ENCODE results near the gene SELENOO. TPM values are rescaled to one million over a fixed set of nuclear protein-coding genes. Genes with fewer than 3 reads are reported as not detected.

The SELENOO gene
- total RNA-seq, 1 experiment from 2014 or later = 20.5 TPM

Other genes with a start within 250 kb of the SELENOO start
- 73.1 and 87.7 TPM in 2 replicates for gene PIM3, start 240.2 kb upstream of the SELENOO start, total RNA-seq (2014; rRNA removed; shearing (Covaris generic))
- not detected in 2 replicates for gene IL17REL, start 188.2 kb upstream of the SELENOO start, total RNA-seq (2014; rRNA removed; shearing (Covaris generic))
- gene TTLL8, start 142.7 kb upstream of the SELENOO start, total RNA-seq (2014; rRNA removed; shearing (Covaris generic)) = not detected in 2 replicates
- not detected in 2 replicates for gene MLC1, start 115.6 kb upstream of the SELENOO start, total RNA-seq (2014; rRNA removed; shearing (Covaris generic))
- gene MOV10L1, start 111.0 kb upstream of the SELENOO start, total RNA-seq (2014; rRNA removed; shearing (Covaris generic)) = 0.11 TPM in 1 of 2 replicates, not detected in the other
- gene PANX2, start 30.3 kb upstream of the SELENOO start, total RNA-seq (2014; rRNA removed; shearing (Covaris generic)) = 0.48 and 1.5 TPM in 2 replicates
- 21.8 and 26.3 TPM in 2 replicates for gene TRABD, start 15.1 kb upstream of the SELENOO start, total RNA-seq (2014; rRNA removed; shearing (Covaris generic))
- gene TUBGCP6, start 44.0 kb downstream of the SELENOO start, total RNA-seq (2014; rRNA removed; shearing (Covaris generic)) = 9.0 and 17.3 TPM in 2 replicates
- gene HDAC10, start 50.3 kb downstream of the SELENOO start, total RNA-seq (2014; rRNA removed; shearing (Covaris generic)) = 5.1 and 18.1 TPM in 2 replicates
- gene MAPK12, start 60.7 kb downstream of the SELENOO start, total RNA-seq (2014; rRNA removed; shearing (Covaris generic)) = 14.6 and 16.9 TPM in 2 replicates
- gene MAPK11, start 69.4 kb downstream of the SELENOO start, total RNA-seq (2014; rRNA removed; shearing (Covaris generic)) = 1.3 and 4.8 TPM in 2 replicates
- gene PLXNB2, start 106.6 kb downstream of the SELENOO start, total RNA-seq (2014; rRNA removed; shearing (Covaris generic)) = 35.8 and 42.4 TPM in 2 replicates
- gene DENND6B, start 126.0 kb downstream of the SELENOO start, total RNA-seq (2014; rRNA removed; shearing (Covaris generic)) = 0.09 and 1.3 TPM in 2 replicates
- 29.3 and 39.1 TPM in 2 replicates for gene PPP6R2, start 142.3 kb downstream of the SELENOO start, total RNA-seq (2014; rRNA removed; shearing (Covaris generic))